COLO668 (cell line): Measurements from ENCODE around the gene HOXC10.

ENCODE experiments used
- DNase-seq: peaks from one replicate; lab custom pipeline; 2025; ENCODE audit not compliant: unreplicated experiment; lab: John Stamatoyannopoulos, UW

The HOXC10 gene

GRCh38 chr12:54015018-54015931 is 30.3 kb downstream of the HOXC10 start:
- no peak for DNase-seq

DNA sequence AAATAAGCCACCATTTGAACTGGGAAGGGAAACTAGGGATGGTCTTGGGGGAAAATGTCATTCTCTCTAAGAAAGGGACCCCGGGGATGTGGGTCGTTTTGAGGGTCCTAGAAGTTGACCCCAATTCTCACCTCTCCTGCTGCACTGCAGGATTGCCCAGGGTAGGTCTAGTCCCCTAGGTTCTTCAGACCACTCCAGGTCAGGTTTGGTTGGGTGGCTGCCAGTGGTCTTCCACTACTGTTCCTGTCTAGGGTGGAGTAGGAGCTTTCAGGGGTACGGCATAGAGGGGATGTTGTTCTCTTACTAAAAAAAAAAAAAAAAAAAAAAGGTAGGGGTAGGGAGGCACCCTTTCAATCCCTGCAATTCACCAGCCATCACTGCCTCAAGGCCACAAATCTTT is 31.1 kb downstream of the HOXC10 start:
- no peak for DNase-seq

DNA sequence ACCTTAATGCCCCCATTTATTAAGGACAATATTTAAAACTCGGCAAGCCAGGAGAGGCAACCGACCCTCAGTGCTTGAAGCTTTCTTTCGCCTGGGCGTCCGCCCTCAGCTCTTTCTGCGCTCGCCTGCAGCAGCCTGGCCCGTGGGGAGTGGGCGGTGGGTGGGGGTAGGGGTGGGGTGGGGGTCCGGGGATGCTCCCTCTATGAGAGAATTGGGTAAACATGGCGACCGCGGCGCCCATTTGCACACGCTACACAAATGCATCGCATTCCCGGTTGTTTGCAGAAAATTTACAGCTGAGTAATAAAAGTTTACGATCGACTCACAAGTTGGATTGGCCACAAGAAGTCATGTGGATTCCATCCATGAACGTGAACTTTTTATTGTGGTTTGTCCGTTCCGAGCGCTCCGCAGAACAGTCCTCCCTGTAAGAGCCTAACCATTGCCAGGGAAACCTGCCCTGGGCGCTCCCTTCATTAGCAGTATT is 31.6 kb downstream of the HOXC10 start:
- DNase-seq, result no peak

- DNase-seq, result peak; percentile 15
Observed at GRCh38 chr12:54017027-54017788, 32.3 kb downstream of the HOXC10 start.

- DNase-seq, result peak; percentile 39
Observed at GRCh38 chr12:54017878-54018467, 33.0 kb downstream of the HOXC10 start.

- DNase-seq, result no peak
Observed at GRCh38 chr12:54018468-54018984, 33.6 kb downstream of the HOXC10 start.

GRCh38 chr12:54019091-54019811 is 34.3 kb downstream of the HOXC10 start:
- no peak for DNase-seq

- no peak for DNase-seq
Observed at GRCh38 chr12:54019924-54020590, 35.1 kb downstream of the HOXC10 start.

GRCh38 chr12:54020591-54021405 is 35.9 kb downstream of the HOXC10 start:
- DNase-seq, result no peak

DNA sequence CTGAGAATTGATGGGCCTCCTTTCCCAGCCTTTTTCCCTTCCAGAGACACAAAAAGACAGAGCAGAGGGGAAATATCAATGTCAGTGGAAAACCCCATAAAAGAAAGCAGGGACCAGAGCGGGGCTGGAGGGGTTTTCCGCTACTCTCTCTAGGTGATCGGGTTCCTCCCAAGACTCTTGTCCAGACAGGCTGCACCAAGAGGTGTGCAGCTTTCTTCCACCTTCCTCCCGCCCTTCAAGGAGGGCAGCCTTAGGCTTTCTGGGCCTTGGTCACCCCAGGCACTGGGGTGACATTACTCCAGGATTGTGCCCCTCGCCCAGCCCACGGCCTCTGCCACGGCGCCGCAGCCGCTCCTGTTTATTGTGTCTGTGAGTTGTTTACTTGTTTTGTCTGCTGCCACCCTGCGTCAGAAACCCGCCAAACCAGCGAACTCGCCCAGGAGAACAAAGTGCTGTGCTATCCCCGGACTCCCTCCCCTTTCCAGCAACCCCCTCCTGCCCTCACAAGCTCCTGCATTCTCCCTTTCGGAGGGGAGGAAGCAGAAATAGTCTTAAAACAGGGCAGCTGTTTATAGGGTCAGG is 36.6 kb downstream of the HOXC10 start:
- DNase-seq, result no peak

DNA sequence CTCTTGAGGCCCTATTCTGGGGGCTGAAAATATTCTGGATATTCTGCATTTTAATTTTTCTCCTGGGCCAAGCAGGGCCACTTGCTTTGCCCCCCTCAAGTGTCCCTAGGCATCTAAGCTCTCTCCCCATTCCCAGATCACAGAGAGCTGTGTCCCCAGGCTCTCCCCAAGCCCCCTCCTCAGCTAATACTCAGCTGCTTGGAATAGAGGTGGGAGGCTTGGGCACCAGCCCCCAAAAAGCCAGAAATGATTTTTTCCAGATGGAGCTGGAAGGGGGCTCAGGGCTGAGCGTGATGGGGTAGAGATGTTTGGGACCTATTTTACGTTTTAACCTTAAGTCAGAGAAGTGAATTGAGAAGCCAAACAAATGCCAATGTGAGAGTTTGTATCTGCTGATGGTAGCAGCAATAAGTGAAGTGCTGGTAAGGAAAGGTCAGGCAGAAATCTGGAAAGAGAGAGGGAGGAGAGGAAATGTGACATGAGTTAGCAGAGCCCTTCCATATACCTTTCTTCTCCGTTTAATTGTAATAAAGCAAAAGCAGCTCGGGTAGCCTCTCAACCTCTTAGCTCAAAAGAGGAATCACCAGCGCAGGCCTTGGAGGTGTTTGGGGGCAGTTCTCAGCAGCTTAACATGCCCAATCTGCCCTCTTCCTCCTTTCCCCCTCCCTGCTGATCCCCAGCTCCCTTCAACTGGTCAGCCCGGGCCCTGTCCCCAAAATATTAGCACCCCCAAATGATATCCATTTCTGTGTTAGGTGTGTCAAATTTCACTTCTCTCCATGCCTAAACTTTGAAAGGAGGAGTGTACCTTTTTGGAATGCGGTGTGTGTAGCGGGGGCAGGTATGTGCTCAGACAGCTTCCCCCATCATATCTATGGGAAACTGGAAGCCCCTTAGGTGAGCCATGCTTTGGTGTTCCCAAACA is 38.3 kb downstream of the HOXC10 start:
- DNase-seq, result no peak

DNA sequence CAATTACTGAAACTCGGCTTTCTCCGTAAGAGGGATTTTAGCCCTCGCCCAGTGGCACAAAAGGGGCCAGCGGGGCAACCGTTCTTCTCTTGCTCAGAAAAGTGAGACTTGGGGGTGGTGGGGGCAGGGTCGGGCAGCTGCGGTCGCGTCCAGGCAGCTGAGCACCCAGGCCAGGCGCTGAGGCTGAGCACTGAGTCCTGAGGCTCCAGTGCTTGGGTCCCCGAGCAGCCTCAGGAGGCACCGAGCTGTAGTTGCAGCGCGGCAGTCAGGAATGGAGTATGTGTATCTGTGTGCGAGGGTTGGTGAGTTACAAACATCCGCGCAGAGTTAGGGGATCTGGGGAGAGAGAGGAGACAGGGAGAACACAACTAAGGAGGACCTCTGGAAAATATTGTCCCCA is 39.2 kb downstream of the HOXC10 start:
- DNase-seq, result no peak

- DNase-seq, result no peak
Observed at GRCh38 chr12:54024581-54025305, 39.8 kb downstream of the HOXC10 start.

DNA sequence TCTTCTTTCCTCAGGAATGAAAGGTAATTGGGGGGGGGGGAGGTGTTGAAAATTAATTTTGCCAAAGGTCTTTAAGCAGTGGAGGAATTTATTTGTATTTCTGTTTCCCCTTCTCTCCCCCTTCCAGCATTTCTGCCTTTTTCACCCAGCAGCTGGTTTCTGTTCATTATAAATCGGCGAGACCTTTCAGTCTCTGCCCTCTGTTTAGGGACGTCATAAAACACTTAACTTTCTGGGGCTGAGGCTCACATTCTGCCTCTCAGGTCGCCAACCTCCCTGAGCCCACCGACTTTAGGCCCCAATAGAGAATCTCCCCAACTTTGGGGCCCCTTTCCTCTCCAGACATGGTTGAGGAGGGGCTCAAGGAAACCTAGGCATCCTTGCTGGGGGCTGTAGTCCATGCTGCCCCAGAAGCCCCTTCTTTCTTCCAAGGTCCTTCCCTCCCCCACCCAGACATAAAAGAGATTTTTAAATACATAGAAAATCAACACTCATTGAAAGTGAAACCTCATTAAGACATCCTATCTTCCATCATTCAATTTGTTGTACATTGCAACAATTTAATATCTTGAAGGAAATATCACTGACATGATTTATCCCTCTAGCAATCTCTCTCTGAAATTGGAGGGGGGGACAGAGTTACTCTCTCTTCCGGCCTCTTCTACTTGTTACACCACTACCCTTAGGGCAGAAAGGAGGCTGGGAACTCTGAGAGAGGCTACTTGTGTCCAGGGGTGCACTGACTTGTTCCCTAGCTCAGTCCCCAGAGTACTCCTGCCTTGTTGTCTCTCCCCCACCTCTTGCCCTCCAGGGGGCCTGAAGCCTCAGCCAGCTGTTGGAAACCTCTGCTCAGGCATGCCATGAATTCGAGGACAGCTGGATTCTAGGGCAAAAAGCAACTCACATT is 40.8 kb downstream of the HOXC10 start:
- no peak for DNase-seq

GRCh38 chr12:54026640-54027441 is 41.9 kb downstream of the HOXC10 start:
- DNase-seq, result no peak

GRCh38 chr12:54027442-54027786 is 42.5 kb downstream of the HOXC10 start:
- DNase-seq, result no peak
